ENCODE measurements around the gene GALNS.

The GALNS gene

DNA sequence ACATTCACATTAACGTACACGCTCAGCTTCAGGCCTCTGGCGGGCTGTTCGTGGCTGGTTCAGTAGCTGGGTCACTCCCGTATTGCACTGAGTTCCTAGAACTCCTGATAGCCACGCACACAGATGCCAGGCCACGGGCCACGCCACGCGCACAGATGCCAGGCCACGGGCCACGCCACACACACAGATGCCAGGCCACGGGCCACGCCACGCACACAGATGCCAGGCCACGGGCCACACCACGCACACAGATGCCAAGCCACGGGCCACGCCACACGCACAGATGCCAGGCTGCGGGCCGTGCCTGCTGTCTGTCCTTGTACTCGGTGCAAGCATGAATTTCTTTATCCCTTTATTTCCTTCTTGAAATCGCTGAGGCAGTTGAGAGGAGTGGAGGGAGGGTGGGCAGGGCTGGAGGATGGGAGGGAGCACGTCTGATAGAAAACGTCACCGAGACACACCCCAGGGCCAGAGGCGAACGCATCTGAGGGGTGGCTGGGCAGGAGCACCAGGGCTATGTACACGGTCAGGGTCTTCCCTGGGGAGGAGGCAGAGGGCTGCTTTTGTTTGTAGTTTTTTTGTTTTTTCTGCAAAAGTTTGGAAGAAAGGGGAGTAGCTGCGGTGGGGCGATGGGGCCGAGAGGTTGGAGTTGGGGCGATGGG lies 18.3 kb upstream of the GALNS start:
- no peak for DNase-seq

DNA sequence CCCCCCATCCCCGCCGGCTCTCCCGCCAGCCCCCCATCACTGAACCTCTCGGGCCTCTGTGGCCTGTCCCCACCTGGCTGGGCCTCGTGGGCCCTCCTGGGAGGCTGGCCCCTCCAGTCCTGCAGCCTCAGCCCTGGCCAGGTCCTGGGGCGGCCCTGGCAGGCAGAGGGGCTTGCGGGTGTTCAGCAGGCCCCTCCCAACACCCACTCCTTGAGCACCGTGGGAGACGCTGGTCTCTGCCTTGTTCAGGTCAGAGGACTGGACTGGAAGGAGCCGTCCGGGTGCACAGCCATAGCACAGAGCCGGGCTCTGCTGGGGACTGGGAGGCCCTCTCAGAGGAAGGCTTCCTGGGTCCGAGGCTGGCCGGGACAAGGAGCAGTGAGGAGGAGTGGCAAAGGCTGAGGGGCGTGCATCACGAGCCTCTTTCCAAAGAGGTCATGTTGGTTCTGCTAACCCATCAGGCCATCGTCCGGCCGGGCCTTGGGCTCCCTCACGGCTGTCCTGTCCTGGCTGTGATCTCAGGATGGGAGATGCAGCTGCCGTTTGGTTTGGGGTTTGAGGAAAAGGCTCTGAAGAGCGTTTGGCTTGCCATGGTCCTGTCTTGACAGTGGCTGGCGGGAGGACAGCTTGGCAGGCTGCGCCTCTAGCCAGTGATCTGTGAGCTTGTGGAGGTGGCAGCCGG lies 16.0 kb upstream of the GALNS start:
- DNase-seq = no peak

DNA sequence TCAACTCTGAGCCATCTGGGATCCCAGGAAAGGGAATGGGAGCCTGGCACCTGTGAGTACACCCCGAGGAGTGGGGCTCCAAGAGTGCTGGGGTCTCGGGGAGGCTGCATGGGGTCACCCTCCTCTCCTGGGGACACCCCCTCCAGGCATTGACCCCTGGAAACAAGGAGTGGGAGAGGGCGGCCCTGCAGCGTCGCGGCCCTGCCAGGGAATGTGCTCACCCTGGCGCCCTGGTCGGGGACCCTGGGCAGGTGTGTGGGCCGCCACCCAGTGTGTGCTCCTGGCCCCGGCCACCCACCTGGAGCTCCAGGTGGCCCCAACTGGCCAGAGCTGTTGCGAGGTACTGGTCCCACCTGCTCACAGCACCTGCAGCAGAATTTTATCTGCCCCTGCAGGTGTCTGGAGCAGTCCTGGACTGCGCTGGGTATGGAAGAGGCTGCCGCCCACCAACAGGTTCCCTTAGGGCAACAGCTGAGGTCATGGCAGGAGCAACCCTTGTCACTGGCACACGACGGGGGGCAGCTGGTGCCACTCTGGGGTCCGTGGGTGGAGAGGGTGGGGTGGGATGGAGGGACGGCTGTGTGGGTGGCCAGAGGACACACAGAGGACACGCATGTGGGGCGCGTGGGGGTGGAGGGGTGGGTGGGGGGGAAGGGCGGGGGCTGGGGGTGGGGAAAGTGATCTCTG lies 15.1 kb upstream of the GALNS start:
- no peak for DNase-seq

DNA sequence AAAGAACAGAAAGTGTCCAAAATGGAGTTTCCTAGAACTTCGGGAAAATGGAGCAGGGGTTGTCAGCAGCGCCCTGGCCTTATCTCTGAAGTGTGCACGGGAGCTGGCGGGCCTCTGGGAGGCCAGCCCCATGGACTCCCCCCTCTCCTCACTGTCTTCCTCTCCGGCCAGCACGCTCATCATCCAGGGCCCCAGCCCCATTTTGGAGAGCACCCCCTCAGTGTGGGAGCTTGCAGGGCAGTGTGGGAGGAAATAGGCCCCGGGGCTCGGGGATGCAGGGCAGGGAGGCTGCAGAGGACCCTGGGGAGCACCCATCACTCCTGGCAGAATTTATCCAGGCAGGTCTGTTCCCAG lies 14.6 kb upstream of the GALNS start:
- no peak for DNase-seq

DNA sequence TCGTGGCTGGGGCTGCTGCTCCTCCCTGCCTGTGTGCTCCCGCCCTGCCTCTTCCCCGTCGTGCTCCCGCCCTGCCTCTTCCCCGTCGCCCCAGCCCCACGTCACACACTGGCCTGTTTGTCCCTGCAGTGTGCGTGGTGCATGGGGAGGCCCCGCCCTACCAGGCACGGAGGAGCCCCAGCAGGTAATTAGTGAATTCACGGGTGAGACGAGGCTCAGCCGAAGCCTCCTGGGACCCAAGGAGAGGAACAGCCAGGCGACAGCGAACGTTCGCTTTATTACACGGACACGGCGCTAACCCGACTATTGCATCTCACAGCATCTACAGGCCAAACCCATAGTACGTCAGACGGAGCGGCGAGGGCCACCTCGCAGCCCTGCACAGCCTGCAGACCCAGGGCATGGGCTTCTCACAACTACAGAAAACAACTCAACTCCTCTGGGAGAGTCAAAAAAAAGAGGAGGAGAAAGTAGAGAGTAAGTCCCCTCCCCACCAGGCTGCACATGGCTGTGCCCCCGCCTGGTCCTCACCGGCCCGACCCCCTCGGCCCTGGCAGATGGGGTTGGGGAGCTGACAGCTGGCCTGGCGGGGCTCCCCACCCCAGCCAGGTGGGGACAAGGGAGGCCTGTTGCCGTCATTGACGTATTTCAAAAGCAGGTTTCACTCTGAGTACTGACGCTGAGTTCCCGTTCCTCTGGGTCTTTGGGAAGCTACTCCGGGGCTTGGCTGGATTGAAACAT lies 14.0 kb upstream of the GALNS start:
- no peak for DNase-seq

DNA sequence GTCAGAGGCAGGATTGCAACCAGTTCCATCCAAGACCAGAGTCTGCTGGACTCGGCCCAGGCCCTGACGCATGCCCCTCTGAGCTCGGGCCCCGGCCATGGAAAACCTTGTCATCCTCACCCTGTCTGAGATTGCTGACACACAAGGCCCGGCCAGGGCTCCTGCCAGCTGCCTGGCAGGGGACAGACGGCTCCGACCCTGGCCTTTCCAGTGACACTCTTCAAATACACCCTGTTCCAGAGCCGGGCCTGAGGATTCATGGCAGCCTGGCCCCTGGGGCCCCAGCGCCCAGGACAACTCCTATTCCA lies 12.9 kb upstream of the GALNS start:
- DNase-seq = no peak

DNA sequence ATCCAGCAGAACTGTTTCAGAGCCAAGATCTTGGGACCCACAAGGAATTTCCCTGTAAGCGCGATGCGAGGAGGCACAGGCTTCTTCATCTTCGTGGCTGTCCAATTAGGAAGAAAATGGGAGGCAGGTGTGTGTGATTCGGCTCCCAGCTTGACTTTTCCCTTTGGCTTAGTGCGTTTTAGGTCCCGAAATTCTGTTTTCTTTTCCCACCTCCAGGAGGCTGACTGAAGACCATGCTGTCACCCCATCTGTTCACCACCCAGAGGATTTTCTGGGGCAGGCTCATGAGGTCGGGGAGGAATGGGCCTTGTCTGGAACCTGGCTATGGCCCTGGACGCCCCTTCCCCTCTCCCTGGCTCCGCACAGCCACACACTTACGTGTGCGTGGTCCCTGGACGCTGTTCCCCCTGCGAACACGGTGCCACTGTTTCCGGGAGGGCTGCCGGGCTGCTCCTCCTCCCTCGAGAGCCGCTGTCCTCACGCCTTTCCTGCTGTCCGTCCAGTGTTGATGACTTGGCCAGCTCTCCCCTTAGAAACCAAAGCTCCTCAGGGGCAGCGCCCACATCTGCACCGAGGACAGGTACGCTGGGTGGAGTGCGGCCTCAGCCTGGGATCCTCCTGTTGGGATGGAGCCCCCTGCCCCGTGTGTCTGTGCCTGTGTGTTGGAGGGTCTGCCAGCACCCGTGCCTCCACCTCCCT lies 12.4 kb upstream of the GALNS start:
- no peak for DNase-seq

DNA sequence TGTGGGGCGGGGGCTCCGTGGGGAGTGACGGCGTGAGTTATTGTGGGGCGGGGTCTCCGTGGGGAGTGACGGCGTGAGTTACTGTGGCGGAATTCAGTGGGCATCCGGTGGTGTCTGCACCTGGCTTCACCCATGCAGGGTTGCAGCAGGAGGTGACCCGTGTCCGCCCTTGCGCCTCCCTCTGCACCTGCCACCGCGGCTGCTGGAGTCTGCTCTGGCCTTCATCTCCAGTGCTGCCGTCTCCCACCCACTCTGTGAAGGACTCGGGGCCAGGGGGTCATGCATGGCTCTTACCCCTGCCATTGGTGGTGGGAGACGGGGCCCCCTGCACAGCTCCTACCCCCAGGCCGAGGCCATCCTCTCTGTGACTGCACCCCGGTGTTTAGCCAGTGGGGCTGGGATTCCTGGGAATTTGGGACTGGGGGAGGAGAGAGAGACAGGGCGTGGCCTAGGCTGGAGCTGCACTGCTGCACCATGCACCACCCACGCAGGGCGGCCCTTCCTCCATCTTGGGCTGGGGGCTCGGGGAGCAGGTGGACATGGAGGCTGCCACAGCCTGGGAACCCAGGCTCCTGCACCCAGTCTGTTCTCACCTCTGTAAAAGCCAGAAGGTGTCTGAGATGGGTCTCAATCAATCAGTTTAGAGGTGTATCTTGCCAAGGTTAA lies 11.0 kb upstream of the GALNS start:
- DNase-seq = no peak

DNA sequence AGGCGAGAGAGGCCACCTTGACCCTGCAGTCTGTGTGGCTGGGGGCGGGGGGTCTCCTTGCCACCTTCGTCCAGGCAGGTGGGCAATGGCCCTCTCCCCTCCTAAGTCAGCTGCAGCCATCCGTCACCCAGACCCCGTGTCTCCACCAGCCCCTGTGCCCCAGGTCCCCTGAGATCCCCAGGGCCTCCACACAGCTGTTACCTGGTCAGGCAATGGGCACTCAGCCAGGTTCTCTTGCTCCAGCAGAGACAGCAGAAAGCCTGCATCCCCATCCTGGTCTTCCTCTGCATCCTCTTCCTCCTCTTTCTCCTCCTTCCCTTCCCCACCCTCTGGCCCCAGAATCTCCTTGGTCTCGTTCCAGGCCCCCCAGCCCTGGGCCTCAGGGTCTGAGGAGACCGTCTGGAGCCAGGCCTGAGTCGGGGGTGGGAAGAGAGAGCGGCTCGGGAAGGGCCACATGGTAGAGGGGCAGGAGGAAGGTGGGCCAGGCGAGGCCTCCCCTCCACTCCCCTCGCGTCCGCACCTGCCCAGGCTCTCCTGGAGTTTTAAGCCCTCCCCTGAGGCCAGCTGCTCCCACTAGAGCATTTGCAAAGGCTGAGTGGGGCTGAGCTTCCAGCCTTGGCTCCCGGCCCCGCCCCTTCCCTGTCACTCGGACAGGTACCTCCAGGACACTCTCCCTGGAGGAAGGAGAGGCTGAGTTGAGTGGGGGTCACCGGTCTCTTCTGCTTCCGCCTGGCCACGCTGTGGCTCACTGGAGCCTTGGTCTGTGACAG lies 9.6 kb upstream of the GALNS start, which contains the start of gene PABPN1L:
Gene PABPN1L, minus strand, starts transcription at position 510 of the 770 bp plus-strand sequence. Its CDS starts 54 bp downstream, at position 456.
- no peak for DNase-seq

DNA sequence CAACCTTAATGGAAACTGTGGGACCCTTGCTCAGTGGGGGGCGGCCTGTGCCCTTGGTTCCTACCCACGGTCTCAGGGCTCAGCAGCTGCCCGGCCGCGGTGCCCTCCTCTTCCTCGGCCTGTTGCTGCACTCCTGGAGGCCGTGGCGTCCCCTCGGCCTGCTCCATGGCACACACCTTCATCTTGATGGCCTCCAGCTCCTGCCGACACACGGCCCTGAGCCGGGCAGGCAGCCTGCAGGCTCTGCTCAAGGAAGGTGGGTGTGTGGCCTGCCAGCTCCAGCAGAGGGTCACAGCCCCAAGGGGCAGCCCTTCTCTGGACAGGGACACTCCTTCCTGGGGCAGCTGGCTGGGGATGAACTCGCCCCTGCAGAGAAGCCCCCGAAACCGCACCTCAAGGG lies 9.0 kb upstream of the GALNS start:
- DNase-seq = no peak

DNA sequence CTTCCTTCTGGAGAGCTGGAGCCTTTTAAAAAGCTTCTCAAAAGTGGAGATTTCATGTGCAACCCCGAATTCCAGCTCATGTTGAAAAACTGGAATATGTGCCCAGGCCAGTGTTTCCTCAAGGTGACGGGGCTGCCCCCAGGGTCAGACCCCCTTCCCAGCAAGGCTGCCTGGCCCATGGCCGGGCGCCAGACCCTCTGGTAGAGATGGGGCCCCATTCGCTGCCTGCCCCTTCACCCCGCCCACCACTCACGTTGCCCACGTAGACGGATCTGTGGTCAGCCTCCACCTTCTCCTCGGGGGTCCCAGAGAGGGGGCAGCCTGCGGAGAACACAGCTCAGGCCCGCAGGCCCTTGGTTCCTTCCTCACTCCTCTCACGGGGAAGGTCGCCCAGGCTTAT lies 8.6 kb upstream of the GALNS start:
- DNase-seq = no peak

DNA sequence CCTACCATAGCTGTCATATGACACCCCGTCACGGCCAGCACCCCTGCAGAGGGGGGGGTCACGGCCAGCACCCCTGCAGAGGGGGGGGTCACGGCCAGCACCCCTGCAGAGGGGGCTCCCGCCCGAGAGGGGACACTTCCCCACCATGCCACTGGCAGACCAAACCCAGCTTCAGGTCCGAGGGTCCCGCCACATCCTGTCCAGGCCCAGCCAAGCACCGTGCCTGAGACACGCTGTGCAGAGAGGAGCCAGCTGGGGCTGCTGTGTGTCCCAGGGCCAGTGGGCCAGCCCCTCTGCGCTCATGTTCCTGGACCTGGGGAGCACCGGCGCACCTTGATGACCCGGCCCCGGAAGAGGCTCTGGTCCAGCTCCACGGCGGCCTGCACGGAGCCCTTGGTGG lies 7.8 kb upstream of the GALNS start:
- no peak for DNase-seq

DNA sequence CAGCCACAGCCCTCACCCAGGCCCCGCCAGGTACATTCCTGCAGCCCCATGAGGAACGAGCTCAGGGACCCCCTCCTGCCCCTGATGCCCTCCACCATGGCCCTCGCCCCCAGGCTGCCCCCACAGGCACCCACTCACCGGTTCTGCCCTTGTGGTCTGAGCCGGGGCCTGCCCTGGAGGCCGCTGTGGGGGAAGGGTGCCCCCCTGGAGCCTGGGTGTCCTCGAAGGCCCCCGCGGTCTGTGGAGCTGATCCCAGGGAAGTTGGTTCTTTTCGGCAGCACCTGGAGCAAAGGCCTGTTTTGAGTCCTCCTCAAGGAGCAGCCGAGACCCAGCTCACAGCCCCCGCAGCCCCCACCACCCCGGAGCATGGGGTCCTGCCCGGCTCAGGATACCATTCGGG lies 7.4 kb upstream of the GALNS start:
- DNase-seq = no peak

DNA sequence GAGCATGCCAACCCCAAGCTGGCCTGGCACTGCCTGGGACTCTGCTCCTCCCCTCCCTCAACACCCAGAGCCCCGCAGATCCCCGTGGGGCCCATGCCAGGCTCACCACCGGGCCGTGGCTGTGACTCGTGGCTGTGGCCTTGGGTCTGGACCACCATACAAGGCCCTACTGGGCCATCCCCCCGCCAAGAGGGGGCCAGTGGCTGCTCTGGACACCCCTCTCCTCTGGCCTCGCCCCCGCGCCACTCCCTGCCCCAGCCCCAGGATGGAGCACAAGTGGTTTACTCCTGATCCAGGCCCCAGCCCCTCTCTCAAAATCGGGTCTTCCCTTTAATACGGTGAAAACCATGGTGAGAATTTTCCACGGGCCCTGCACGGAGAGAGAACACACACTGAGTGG lies 6.7 kb upstream of the GALNS start:
- no peak for DNase-seq

DNA sequence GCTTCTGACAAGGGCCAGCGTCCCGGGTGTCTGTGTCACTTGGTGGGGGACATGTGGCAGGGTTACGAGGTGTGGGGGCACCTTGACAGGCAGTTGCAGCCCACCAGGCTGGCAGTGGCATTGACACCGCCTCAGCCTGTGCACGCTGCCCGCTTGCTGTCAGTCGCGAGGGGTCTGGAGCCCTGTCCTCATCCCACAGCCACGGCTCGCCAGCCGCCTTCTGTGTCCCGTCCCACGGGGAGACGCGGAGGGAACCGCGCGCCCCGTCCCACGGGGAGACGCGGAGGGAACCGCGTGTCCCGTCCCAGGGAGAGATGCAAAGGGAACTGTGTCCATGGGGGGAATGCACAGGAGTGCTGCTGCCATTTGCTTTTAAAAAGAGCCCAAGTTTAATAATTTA lies 6.2 kb upstream of the GALNS start:
- no peak for DNase-seq

DNA sequence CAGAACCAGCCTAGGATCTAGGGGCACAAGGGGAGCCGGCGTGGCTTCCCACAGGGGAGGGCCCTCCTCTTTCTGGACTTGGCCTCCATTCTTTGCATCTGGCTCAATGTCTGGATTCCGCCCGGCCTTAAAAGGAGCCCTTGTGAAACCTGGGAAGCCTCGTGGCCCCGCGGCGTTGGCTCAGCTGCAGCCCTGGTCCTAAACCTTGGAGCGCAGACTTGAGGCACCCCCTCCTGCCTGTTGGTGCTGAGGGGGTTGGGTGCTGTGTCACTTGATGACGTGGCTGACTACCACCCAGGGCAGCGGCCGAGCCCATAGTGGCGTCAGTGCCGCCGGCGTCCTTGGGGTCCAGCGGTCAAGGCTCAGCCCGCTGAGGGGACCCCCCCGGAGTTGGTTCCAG lies 4.6 kb upstream of the GALNS start:
- no peak for DNase-seq

DNA sequence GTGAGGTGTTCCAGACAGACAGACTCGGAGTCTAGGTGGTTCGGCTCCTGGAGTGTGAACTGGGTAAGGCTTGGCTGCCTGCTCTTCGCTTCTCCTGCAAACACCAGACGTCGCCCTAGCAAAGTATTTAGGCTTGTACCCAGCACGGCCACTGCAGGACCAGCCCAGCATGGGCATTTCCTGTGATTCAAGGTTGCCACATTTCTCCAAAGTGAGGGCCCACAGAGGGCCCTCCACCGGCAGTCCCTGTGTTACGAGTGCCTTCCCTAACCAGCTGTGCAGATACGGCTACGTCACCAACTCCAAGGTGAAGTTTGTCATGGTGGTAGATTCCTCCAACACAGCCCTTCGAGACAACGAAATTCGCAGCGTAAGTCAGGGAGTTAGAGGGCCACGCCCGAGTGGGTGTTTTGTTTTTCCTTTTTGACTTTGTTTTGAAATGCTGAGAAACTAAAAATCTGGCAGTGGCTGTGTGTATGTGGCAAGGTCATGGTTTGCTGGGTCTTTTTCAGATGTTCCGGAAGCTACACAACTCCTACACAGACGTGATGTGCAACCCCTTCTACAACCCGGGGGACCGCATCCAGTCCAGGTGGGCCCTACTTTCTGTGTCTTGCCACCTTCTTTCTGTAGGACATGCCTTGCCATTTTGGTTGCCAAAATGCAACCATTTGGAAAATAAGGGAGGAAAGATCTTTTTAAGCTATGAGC lies 2.8 kb upstream of the GALNS start:
- DNase-seq = no peak

DNA sequence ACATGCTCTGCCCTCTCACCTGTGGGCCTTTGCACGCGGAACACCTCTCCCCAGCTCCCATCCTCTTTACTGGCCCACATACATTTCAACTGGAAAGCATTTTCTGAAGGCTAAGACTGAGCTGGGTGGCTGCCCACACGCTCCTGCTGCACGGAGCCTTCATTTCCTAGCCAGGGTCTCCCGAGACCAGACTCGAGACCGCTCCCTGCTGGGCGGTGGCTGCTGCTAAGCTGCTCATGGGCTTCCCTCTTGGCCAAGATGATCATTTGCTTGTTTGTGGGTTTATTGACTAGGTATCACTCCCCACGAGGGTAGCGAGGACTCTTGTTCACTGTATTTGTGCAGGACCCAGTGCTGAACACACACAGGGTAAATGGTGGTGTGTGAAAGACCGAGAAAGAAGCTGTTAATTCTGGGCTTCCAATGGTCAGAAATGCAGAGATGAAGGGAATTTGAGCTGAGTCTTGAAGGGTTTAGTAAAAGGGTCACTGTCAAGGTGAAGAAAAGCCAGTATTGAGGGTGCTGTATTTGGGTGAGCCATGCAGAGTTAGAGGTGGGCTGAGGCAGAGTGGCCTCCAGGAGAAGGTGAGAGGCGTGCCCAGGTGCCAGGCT lies 1.1 kb upstream of the GALNS start:
- DNase-seq = no peak

DNA sequence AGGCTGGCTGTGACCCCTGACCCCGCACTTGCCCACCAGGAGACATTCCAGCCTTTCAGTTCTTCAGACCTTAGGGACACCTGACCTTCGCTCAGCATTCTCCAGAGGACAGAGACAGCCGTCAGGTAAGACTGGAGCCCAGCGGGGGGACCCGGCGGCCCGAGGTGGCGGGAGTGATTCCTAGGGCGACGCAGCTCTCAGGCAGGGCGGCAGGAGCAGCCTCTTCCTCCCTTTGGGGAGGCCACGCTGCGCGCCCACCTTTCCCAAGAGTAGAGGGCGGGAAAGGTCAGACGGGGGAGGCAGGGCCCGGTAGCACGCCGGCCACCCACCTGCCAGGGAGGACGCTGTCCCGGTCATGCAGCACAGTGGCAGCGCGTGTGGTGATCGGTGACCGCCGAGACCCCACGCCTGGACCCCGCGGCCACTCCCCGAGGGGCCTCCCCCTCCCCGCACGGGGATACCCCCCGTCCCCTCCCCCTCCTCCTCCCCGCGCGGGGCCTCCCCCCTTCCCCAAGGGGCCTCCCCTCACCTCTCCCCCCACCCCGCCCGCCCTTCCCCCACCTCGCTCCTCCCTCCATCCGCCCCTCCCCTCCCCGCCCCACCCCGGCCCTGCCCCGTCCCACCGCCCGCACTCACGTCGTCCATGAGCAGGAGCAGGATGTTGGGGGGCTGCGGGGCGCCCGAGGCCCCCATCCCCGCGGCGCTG lies 472 bp downstream of the GALNS start:
- DNase-seq = no peak

DNA sequence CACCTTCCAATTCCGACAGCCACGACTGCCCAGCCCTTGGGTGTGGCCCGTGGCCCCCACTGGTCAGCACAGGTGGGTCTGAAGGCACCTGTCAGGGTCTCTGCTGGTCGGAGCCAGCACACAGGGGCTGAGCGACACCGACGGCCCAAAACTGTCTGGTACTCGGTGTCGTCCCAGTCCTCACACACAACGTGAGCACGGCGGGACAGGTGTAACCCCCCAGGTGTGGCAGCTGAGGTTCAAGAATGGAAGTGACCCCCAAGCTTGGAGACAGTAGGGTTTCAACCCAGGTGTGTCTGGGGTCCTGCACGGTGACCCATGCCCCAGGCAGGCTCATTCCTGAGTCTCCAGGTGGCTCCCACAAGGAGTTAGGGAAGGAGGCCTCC lies 1.0 kb downstream of the GALNS start:
- DNase-seq = no peak
